ENCODE results near the gene TCF7L1. TPM values are rescaled to one million over a fixed set of nuclear protein-coding genes. Genes with fewer than 3 reads are reported as not detected.

TCF7L1 gene
- polyA plus RNA-seq, 1 of the 3 experiments (the other 2 are of a cell fraction): 3.7 TPM

DNA sequence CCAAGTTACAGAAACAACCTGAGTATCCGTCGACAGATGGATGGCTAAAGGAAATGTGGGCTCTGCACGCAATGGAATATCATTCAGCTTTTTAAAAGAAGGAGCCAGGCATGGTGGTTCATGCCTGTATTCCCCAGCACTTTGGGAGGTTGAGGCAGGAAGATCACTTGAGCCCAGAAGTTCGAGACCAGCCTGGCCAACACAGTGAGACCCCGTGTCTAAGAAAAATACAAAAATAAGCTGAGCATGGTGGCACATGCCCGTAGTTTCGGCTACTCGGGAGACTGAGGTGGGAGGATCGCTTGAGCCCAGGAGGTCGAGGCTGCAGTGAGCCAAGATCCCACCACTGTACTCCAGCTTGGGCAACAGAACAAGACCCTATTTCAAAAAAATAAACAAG, 34.3 kb downstream of the TCF7L1 start:
- Histone ChIP-seq H3K9me2 (no peaks in the 10 kb centered on the region), H3K9ac (no peak overlapping the region), H3K4me3 (ENCODE audit: low read depth in 2 of 2, low read length in 1 of 2) (no peak overlapping the region), H3K36me3 (replicated peaks in 1 of 2; ENCODE audit: control insufficient read depth in 1 of 2, insufficient read depth in 2 of 2, low read length in 1 of 2) (no peaks in the 10 kb centered on the region), H4K20me1 (ENCODE audit: insufficient read depth) (no peaks in the 10 kb centered on the region), H2AFZ (ENCODE audit: low read depth) (no peak overlapping the region), H3K4me2 (no peak overlapping the region), H3K27me3 (ENCODE audit: insufficient read depth) (no peaks in the 10 kb centered on the region), H3K27ac (ENCODE audit: low read depth in 2 of 2, low read length in 1 of 2) (no peak overlapping the region), H3K79me2 (ENCODE audit: insufficient read depth) (no peaks in the 10 kb centered on the region), H3F3A (replicated peaks; ENCODE audit: insufficient read depth) (no peaks in the 10 kb centered on the region), H3K4me1 (ENCODE audit: control insufficient read depth in 1 of 2, insufficient read depth in 2 of 2, low read depth in 1 of 2, low read length in 1 of 2) (peaks cover 0 to 25% of the 10 kb centered on the region in 2 experiments; a peak in 3 of 4 replicates), H3K9me3 (no peaks in the 10 kb centered on the region)
- no peak for DNase-seq
- WGBS (ENCODE audit: low lambda C conversion rate): 91% methylated on average over 10 of the region's 10 CpGs
- TF ChIP-seq MXI1 (IDR thresholded peaks at IDR 0.05; ENCODE audit: low read depth, low read length) (no peak), GABPA (IDR thresholded peaks at IDR 0.05; ENCODE audit: low read depth) (no peak), TCF12 (IDR thresholded peaks at IDR 0.05) (no peak), CHD2 (IDR thresholded peaks at IDR 0.05; ENCODE audit: low read length, partially characterized antibody) (no peak), FOXM1 (IDR thresholded peaks at IDR 0.05; ENCODE audit: low read depth) (no peak), EP300 (IDR thresholded peaks at IDR 0.05; ENCODE audit: borderline replicate concordance in 1 of 2, low read depth in 1 of 2, low read length in 1 of 2) (no peak), RFX5 (IDR thresholded peaks at IDR 0.05; ENCODE audit: low read length) (no peak)
- TF ChIP-seq, protein P1, sequence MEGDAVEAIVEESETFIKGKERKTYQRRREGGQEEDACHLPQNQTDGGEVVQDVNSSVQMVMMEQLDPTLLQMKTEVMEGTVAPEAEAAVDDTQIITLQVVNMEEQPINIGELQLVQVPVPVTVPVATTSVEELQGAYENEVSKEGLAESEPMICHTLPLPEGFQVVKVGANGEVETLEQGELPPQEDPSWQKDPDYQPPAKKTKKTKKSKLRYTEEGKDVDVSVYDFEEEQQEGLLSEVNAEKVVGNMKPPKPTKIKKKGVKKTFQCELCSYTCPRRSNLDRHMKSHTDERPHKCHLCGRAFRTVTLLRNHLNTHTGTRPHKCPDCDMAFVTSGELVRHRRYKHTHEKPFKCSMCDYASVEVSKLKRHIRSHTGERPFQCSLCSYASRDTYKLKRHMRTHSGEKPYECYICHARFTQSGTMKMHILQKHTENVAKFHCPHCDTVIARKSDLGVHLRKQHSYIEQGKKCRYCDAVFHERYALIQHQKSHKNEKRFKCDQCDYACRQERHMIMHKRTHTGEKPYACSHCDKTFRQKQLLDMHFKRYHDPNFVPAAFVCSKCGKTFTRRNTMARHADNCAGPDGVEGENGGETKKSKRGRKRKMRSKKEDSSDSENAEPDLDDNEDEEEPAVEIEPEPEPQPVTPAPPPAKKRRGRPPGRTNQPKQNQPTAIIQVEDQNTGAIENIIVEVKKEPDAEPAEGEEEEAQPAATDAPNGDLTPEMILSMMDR (IDR thresholded peaks at IDR 0.05): no peak
- ChIA-PET CTCF (interaction anchor here (1.0 to 1.6 kb wide), 3 partner anchors 31 to 118 kb away, joined by 3 to 5 read pairs (median 4); no protein-coding TSS in a partner anchor), POLR2A (no interaction called here)

DNA sequence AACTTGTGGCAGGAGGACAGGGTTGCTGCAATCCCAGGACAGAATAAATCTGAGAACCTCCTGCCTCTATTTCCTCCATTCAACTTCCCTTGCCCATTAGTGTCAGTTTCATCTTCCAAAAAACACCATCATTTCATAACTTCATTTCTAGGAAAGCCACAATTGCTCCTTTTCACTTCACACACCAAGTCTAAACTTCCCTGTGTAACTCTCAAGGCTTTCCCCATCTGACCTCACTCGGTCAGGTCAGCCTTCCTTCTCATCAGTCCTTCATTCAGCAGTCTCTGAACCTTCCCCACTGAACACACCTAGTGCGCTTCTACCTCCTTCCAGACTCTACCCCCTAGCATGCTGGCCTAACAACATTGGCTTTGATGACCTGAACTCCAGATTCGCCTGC, 35.8 kb downstream of the TCF7L1 start:
- H3K9me3 ChIP-seq: no peaks in the 10 kb centered on the region
- H4K20me1 ChIP-seq (ENCODE audit: insufficient read depth): no peaks in the 10 kb centered on the region
- H3K27ac ChIP-seq (ENCODE audit: low read depth in 2 of 2, low read length in 1 of 2): no peak overlapping the region
- H3K9me2 ChIP-seq: no peaks in the 10 kb centered on the region
- no peak for DNase-seq
- H3K4me2 ChIP-seq: no peak overlapping the region
- no peaks in the 10 kb centered on the region for H3F3A ChIP-seq (replicated peaks; ENCODE audit: insufficient read depth)
- ChIA-PET POLR2A (no interaction called here), CTCF (interaction anchor here (2.5 kb wide), 1 partner anchor 116 kb away, joined by 8 read pairs; no protein-coding TSS in a partner anchor)
- no peaks in the 10 kb centered on the region for H3K36me3 ChIP-seq (replicated peaks in 1 of 2; ENCODE audit: control insufficient read depth in 1 of 2, insufficient read depth in 2 of 2, low read length in 1 of 2)
- no peak overlapping the region for H3K4me3 ChIP-seq (ENCODE audit: low read depth in 2 of 2, low read length in 1 of 2)
- no peak for TF ChIP-seq ELF1 (IDR thresholded peaks at IDR 0.05)
- peaks cover 0 to 11% of the 10 kb centered on the region in 2 experiments; a peak in 2 of 4 replicates for H3K4me1 ChIP-seq (ENCODE audit: control insufficient read depth in 1 of 2, insufficient read depth in 2 of 2, low read depth in 1 of 2, low read length in 1 of 2)
- 88% methylated on average over 3 of the region's 3 CpGs for WGBS (ENCODE audit: low lambda C conversion rate)
- H2AFZ ChIP-seq (ENCODE audit: low read depth): no peak overlapping the region
- no peak overlapping the region for H3K9ac ChIP-seq
- H3K79me2 ChIP-seq (ENCODE audit: insufficient read depth): no peaks in the 10 kb centered on the region
- H3K27me3 ChIP-seq (ENCODE audit: insufficient read depth): no peaks in the 10 kb centered on the region

DNA sequence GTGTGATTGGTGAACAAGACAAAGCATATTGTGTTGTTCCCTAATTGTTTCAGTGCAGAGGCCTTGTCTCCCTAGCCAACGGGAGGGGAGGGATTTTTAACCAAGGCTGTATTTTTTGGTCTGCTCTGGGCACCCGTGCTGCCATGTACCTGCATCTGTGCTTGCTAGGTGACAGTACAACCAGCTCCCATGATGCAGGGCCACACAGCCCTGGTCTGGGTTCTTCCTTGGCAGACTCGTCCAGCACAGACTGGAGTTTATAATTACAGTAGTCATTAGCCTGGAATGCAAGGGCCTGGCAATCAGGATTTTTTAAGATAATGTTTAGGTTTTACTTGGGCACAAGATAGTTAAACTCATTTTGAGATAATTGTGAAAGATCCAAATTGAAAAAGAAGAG, 36.4 kb downstream of the TCF7L1 start:
- H3K79me2 ChIP-seq (ENCODE audit: insufficient read depth): no peaks in the 10 kb centered on the region
- H3K4me1 ChIP-seq (ENCODE audit: control insufficient read depth in 1 of 2, insufficient read depth in 2 of 2, low read depth in 1 of 2, low read length in 1 of 2): peaks cover 0 to 6% of the 10 kb centered on the region in 2 experiments; a peak in 1 of 4 replicates
- H3K4me3 ChIP-seq (ENCODE audit: low read depth in 2 of 2, low read length in 1 of 2): no peak overlapping the region
- no peak for TF ChIP-seq CHD2 (IDR thresholded peaks at IDR 0.05; ENCODE audit: low read length, partially characterized antibody)
- no peak for TF ChIP-seq TAF1 (IDR thresholded peaks at IDR 0.05; ENCODE audit: borderline replicate concordance, low read depth, low read length)
- TF ChIP-seq, protein P2, sequence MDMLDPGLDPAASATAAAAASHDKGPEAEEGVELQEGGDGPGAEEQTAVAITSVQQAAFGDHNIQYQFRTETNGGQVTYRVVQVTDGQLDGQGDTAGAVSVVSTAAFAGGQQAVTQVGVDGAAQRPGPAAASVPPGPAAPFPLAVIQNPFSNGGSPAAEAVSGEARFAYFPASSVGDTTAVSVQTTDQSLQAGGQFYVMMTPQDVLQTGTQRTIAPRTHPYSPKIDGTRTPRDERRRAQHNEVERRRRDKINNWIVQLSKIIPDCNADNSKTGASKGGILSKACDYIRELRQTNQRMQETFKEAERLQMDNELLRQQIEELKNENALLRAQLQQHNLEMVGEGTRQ (IDR thresholded peaks at IDR 0.05; ENCODE audit: borderline replicate concordance, low read depth, low read length): no peak
- no peak for TF ChIP-seq JUND (IDR thresholded peaks at IDR 0.05)
- TF ChIP-seq EP300 (IDR thresholded peaks at IDR 0.05; ENCODE audit: borderline replicate concordance in 1 of 2, low read depth in 1 of 2, low read length in 1 of 2): no peak
- no peak for TF ChIP-seq ELF1 (IDR thresholded peaks at IDR 0.05)
- no peak for TF ChIP-seq TCF12 (IDR thresholded peaks at IDR 0.05)
- TF ChIP-seq GATA2 (CRISPR knock-in tag; IDR thresholded peaks at IDR 0.05): no peak
- no peak for TF ChIP-seq RXRA (IDR thresholded peaks at IDR 0.05; ENCODE audit: borderline replicate concordance, low read depth)
- no peak for TF ChIP-seq RAD21 (IDR thresholded peaks at IDR 0.05; ENCODE audit: low read length)
- no peak for TF ChIP-seq RCOR1 (IDR thresholded peaks at IDR 0.05; ENCODE audit: low read length)
- TF ChIP-seq, protein P3, sequence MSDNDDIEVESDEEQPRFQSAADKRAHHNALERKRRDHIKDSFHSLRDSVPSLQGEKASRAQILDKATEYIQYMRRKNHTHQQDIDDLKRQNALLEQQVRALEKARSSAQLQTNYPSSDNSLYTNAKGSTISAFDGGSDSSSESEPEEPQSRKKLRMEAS (IDR thresholded peaks at IDR 0.05; ENCODE audit: low read depth): no peak
- TF ChIP-seq TEAD4 (IDR thresholded peaks at IDR 0.05; ENCODE audit: borderline replicate concordance, insufficient read depth): no peak
- TF ChIP-seq FOXM1 (IDR thresholded peaks at IDR 0.05; ENCODE audit: low read depth): no peak

More for the DNA sequence above, 36.4 kb downstream of the TCF7L1 start:
- ChIA-PET CTCF (interaction anchor here (1.0 to 2.5 kb wide), 3 partner anchors 11 to 116 kb away, joined by 3 to 8 read pairs (median 3); no protein-coding TSS in a partner anchor), POLR2A (no interaction called here)
- Histone ChIP-seq H3K9ac (no peak overlapping the region), H3K4me2 (no peak overlapping the region), H2AFZ (ENCODE audit: low read depth) (no peak overlapping the region), H3K27ac (ENCODE audit: low read depth in 2 of 2, low read length in 1 of 2) (no peak overlapping the region), H3K9me2 (no peaks in the 10 kb centered on the region), H3K27me3 (ENCODE audit: insufficient read depth) (no peaks in the 10 kb centered on the region), H4K20me1 (ENCODE audit: insufficient read depth) (no peaks in the 10 kb centered on the region), H3K9me3 (no peaks in the 10 kb centered on the region), H3K36me3 (replicated peaks in 1 of 2; ENCODE audit: control insufficient read depth in 1 of 2, insufficient read depth in 2 of 2, low read length in 1 of 2) (no peaks in the 10 kb centered on the region), H3F3A (replicated peaks; ENCODE audit: insufficient read depth) (no peaks in the 10 kb centered on the region)
- no peak for DNase-seq
- 71% methylated on average over 3 of the region's 3 CpGs for WGBS (ENCODE audit: low lambda C conversion rate)

Measured in SK-N-SH (cell line).